ENCODE data around the gene SYT13.

The SYT13 gene

DNA sequence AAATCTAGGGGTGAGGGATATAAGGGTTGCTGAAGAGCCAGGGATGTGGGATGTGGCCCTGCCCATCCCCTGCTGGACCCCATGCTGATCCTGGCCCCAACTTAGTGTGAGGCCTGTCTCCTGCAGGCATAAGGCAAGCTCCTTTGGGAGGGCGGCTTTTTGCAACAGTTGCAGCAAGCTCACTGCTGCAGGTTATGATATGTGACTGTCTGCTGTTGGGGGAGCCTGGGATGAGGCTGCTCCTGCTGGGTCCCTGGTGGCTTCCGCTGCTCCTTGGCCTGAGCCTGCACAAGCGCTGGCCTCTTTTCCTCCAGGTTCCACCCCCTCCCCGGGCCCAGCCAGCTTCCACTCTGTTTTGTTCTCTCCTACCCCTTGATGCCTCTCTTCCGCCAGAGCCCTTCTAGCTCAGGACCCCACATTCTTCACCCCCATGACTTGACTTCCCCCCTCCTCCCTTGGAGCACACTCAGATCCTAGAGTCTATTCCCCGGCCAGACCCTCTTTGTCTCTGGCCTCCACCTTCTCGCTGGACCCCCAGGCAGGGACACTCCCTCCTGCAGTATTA, 35.0 kb upstream of the SYT13 start:
- no peak overlapping the region for H3K4me3 ChIP-seq (ENCODE audit: insufficient read length, low read depth)
- peaks cover 1% of the 10 kb centered on the region for H3K4me1 ChIP-seq (ENCODE audit: insufficient read depth, insufficient read length)
- TF ChIP-seq SUZ12 (IDR thresholded peaks at IDR 0.05; ENCODE audit: extremely low read depth, insufficient read depth, insufficient read length), result no peak
- no peak for TF ChIP-seq ZNF274 (IDR thresholded peaks at IDR 0.05; ENCODE audit: low read depth, low read length)
- TF ChIP-seq YY1 (IDR thresholded peaks at IDR 0.05; ENCODE audit: insufficient read depth, insufficient read length), result no peak
- H3K9me3 ChIP-seq (ENCODE audit: insufficient read depth, low read length), result no peaks in the 10 kb centered on the region; the same call in 1 of the 2 replicates
- H3K36me3 ChIP-seq (ENCODE audit: insufficient read depth, insufficient read length, low read length), result no peaks in the 10 kb centered on the region
- no peak for DNase-seq (ENCODE audit: low read depth, low spot score)
- H3K27me3 ChIP-seq (ENCODE audit: insufficient read depth, insufficient read length), result peaks cover 31% of the 10 kb centered on the region
- no peak overlapping the region for H3K9ac ChIP-seq (ENCODE audit: insufficient read length, low read depth)

DNA sequence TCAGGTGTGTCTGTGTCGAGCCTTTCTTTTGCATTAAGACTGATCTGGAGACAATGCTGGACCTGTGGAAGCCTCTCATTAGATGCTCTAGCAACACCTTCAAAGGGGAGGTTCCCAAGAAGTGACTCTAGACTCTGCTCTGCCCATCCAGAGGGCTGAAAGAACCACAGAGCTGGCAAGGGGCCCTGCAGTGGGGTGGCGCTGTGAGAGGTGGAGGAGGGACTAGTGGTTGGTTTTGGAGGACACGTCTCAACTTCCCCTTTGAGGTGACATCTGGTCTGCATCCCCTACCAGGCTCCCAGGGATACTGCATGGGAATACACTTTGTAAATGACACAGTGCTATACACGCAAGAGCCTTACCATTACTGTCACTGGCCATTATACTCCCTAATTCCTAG, 34.2 kb upstream of the SYT13 start:
- H3K9ac ChIP-seq (ENCODE audit: insufficient read length, low read depth), result no peak overlapping the region
- no peak for DNase-seq (ENCODE audit: low read depth, low spot score)
- no peak overlapping the region for H3K4me3 ChIP-seq (ENCODE audit: insufficient read length, low read depth)
- no peak for TF ChIP-seq YY1 (IDR thresholded peaks at IDR 0.05; ENCODE audit: insufficient read depth, insufficient read length)
- no peak for TF ChIP-seq SUZ12 (IDR thresholded peaks at IDR 0.05; ENCODE audit: extremely low read depth, insufficient read depth, insufficient read length)
- no peak for TF ChIP-seq ZNF274 (IDR thresholded peaks at IDR 0.05; ENCODE audit: low read depth, low read length)
- no peaks in the 10 kb centered on the region for H3K9me3 ChIP-seq (ENCODE audit: insufficient read depth, low read length)
- H3K4me1 ChIP-seq (ENCODE audit: insufficient read depth, insufficient read length), result peaks cover 1% of the 10 kb centered on the region
- H3K27me3 ChIP-seq (ENCODE audit: insufficient read depth, insufficient read length), result peaks cover 31% of the 10 kb centered on the region
- H3K36me3 ChIP-seq (ENCODE audit: insufficient read depth, insufficient read length, low read length), result no peaks in the 10 kb centered on the region

DNA sequence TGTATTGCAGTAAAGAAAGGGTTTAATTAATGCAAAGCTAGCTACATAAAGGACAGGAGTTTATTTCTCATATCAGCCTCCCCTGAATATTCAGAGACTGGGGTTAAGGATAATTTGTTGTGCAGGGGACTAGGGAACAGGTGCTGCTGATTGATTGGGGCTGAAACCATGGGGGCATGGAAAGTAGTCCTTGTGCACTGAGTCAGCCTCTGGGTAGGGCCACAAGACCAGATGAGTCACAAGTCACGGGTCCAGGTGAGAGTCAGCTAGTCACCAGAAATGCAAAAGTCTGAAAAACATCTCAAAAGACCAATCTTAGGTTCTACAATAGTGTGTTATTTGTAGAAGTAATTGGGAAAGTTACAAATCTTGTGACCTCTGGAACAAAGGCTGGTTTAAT, 32.9 kb upstream of the SYT13 start:
- H3K36me3 ChIP-seq (ENCODE audit: insufficient read depth, insufficient read length, low read length), result no peaks in the 10 kb centered on the region
- TF ChIP-seq YY1 (IDR thresholded peaks at IDR 0.05; ENCODE audit: insufficient read depth, insufficient read length) (no peak), ZNF274 (IDR thresholded peaks at IDR 0.05; ENCODE audit: low read depth, low read length) (no peak), SUZ12 (IDR thresholded peaks at IDR 0.05; ENCODE audit: extremely low read depth, insufficient read depth, insufficient read length) (no peak)
- DNase-seq (ENCODE audit: low read depth, low spot score), result no peak
- H3K27me3 ChIP-seq (ENCODE audit: insufficient read depth, insufficient read length), result peaks cover 29% of the 10 kb centered on the region
- no peak overlapping the region for H3K4me3 ChIP-seq (ENCODE audit: insufficient read length, low read depth)
- H3K4me1 ChIP-seq (ENCODE audit: insufficient read depth, insufficient read length), result peaks cover 1% of the 10 kb centered on the region
- H3K9me3 ChIP-seq (ENCODE audit: insufficient read depth, low read length), result no peaks in the 10 kb centered on the region
- H3K9ac ChIP-seq (ENCODE audit: insufficient read length, low read depth), result no peak overlapping the region

DNA sequence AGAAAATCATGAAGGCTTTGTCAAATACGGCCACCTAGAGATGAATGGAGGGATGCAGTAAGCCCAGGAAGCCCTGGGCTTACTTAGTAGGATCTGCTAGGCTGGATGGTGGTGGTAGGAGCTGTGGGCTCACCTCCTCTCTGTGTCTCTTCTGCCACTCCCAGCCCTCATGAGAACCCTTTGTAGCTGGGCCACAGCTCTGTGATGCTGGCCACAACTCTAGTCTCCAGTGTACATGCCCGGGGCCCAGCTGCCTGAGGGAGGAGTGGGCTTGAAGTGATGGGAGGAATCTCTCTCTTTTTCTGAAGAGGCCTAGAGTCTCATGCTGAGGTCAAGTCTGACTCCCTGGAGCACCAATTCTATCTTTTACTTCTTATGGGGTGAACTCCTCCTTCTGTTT, 32.4 kb upstream of the SYT13 start:
- Histone ChIP-seq H3K9ac (ENCODE audit: insufficient read length, low read depth) (no peak overlapping the region), H3K4me1 (ENCODE audit: insufficient read depth, insufficient read length) (peaks cover 1% of the 10 kb centered on the region), H3K9me3 (ENCODE audit: insufficient read depth, low read length) (no peaks in the 10 kb centered on the region), H3K27me3 (ENCODE audit: insufficient read depth, insufficient read length) (peaks cover 32% of the 10 kb centered on the region), H3K36me3 (ENCODE audit: insufficient read depth, insufficient read length, low read length) (no peaks in the 10 kb centered on the region), H3K4me3 (ENCODE audit: insufficient read length, low read depth) (no peak overlapping the region)
- DNase-seq (ENCODE audit: low read depth, low spot score), result no peak
- TF ChIP-seq YY1 (IDR thresholded peaks at IDR 0.05; ENCODE audit: insufficient read depth, insufficient read length) (no peak), ZNF274 (IDR thresholded peaks at IDR 0.05; ENCODE audit: low read depth, low read length) (no peak), SUZ12 (IDR thresholded peaks at IDR 0.05; ENCODE audit: extremely low read depth, insufficient read depth, insufficient read length) (no peak)

DNA sequence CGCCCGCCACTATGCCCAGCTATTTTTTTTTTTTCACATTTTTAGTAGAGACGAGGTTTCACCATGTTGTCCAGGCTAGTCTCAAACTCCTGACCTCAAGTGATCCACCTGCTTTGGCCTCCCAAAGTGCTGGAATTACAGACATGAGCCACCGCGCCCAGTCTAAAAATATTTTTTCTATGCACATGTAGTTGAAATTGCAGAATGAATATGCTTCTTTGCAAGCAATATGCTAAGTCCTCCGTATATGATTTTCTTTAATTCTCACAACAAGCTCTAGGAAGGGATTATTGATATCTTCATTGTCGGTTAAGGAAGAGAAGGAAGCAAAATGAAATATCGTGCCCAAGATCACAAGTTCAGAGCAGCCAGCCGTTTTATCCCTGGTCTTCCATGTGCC, 30.1 kb upstream of the SYT13 start:
- H3K4me1 ChIP-seq (ENCODE audit: insufficient read depth, insufficient read length), result peaks cover 1% of the 10 kb centered on the region
- no peak for DNase-seq (ENCODE audit: low read depth, low spot score)
- peaks cover 18% of the 10 kb centered on the region for H3K27me3 ChIP-seq (ENCODE audit: insufficient read depth, insufficient read length)
- H3K9ac ChIP-seq (ENCODE audit: insufficient read length, low read depth), result no peak overlapping the region
- no peaks in the 10 kb centered on the region for H3K36me3 ChIP-seq (ENCODE audit: insufficient read depth, insufficient read length, low read length)
- H3K9me3 ChIP-seq (ENCODE audit: insufficient read depth, low read length), result no peaks in the 10 kb centered on the region
- H3K4me3 ChIP-seq (ENCODE audit: insufficient read length, low read depth), result no peak overlapping the region
- TF ChIP-seq YY1 (IDR thresholded peaks at IDR 0.05; ENCODE audit: insufficient read depth, insufficient read length) (no peak), ZNF274 (IDR thresholded peaks at IDR 0.05; ENCODE audit: low read depth, low read length) (no peak)

DNA sequence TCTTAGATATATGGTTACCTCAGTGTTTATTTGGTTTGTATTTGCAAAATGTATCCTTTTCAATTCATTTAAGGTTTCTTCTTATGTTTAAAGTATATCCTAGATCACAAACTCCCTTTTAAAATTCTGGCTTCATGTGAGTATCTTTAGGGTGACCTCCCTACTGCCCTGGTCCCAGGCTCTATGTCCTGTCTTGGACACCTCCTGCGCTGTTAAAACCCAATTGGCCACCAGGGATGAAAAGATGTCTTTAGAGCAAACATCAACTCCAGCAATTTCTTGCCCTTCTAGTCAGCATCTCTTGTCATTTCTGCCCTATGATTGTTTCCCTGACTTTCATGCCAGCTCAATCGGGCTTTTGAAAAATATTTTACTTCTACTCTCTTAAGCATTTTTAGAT, 28.8 kb upstream of the SYT13 start:
- Histone ChIP-seq H3K9ac (ENCODE audit: insufficient read length, low read depth) (no peak overlapping the region), H3K27me3 (ENCODE audit: insufficient read depth, insufficient read length) (peaks cover 10% of the 10 kb centered on the region), H3K4me1 (ENCODE audit: insufficient read depth, insufficient read length) (no peaks in the 10 kb centered on the region), H3K4me3 (ENCODE audit: insufficient read length, low read depth) (no peak overlapping the region), H3K36me3 (ENCODE audit: insufficient read depth, insufficient read length, low read length) (no peaks in the 10 kb centered on the region), H3K9me3 (ENCODE audit: insufficient read depth, low read length) (no peaks in the 10 kb centered on the region)
- TF ChIP-seq SUZ12 (IDR thresholded peaks at IDR 0.05; ENCODE audit: extremely low read depth, insufficient read depth, insufficient read length) (no peak), YY1 (IDR thresholded peaks at IDR 0.05; ENCODE audit: insufficient read depth, insufficient read length) (no peak), ZNF274 (IDR thresholded peaks at IDR 0.05; ENCODE audit: low read depth, low read length) (no peak)
- DNase-seq (ENCODE audit: low read depth, low spot score), result no peak

DNA sequence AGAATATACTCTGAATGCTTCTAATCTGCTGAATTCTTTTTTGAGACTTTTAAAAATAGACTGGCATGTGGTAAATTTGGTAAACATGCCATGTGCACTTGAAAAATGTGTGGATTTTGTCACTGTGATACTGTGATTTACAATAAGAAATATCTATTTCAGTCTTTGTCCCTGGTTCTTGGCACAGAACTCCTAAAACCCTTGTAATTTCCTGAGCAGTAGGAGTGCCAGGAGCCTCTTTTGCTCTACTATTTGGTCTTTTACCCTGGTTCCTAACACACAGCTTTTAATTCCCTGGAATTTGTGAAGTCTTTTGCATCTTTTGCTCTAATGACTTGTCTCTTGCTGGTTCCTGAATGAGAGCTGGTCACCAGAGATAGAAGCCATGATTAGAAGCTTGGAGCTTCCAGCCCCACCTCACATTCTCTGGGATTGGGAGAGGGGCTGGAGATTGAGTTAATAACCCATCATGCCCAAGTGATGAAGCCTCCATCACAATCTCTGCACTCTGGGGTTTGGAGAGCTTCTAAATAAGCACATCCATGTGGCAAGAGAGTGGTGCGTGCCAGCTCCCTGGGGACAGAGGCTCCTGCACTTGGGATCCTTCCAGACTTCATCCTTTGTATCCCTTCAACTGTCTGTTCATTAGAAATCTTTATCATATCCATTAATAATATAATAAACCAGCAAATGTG, 27.2 kb upstream of the SYT13 start:
- peaks cover 8% of the 10 kb centered on the region for H3K27me3 ChIP-seq (ENCODE audit: insufficient read depth, insufficient read length)
- H3K9me3 ChIP-seq (ENCODE audit: insufficient read depth, low read length), result no peaks in the 10 kb centered on the region
- no peak overlapping the region for H3K4me3 ChIP-seq (ENCODE audit: insufficient read length, low read depth)
- DNase-seq (ENCODE audit: low read depth, low spot score), result no peak
- H3K4me1 ChIP-seq (ENCODE audit: insufficient read depth, insufficient read length), result no peaks in the 10 kb centered on the region
- H3K9ac ChIP-seq (ENCODE audit: insufficient read length, low read depth), result no peak overlapping the region
- TF ChIP-seq YY1 (IDR thresholded peaks at IDR 0.05; ENCODE audit: insufficient read depth, insufficient read length) (no peak), SUZ12 (IDR thresholded peaks at IDR 0.05; ENCODE audit: extremely low read depth, insufficient read depth, insufficient read length) (no peak), ZNF274 (IDR thresholded peaks at IDR 0.05; ENCODE audit: low read depth, low read length) (no peak)
- no peaks in the 10 kb centered on the region for H3K36me3 ChIP-seq (ENCODE audit: insufficient read depth, insufficient read length, low read length)
